ENCODE measurements around the gene ZNHIT1.
"Not testable (repeated sequence)": the region's sequence is repeated elsewhere in the genome, so short reads cannot be mapped to it uniquely, and the experiment has no call there.

The ZNHIT1 gene

DNA sequence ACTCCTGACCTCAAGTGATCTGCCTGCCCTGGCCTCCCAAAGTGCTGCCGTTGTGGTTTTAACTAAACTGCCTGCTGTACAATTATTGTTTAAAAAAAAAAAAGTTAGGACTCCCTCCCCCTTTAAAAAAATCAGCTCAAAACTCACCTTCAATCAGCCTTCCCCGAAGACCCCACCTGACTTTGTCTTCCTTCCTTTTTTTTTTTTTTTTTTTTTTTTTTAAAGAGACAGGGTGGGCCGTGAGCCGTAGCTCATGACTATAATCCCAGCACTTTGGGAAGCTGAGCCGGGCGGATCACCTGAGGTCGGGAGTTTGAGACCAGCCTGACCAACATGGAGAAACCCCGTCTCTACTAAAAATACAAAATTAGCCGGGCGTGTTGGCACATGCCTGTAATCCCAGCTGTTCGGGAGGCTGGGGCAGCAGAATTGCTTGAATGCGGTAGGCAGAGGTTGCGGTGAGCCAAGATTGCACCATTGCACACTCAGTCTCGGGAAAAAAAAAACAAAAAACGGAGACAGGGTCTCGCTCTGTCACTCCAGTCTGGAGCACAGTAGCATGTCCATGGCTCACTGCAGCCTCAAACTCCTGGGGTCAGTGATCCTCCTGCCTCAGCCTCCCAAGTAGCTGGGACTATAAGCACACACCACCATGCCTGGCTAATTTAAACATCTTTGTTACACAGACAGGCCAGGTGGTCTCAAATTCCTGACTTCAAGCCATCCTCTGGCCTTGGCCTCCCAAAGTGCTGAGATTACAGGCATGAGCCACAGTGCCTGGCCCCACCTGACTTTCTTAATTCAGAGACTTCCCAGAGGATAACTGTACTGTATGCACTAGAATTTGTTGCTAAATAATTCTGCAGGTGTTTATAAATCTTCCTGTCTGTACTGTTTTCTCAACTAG lies 23.7 kb downstream of the ZNHIT1 start:
- DNase-seq (ENCODE audit: low spot score), result no peak

DNA sequence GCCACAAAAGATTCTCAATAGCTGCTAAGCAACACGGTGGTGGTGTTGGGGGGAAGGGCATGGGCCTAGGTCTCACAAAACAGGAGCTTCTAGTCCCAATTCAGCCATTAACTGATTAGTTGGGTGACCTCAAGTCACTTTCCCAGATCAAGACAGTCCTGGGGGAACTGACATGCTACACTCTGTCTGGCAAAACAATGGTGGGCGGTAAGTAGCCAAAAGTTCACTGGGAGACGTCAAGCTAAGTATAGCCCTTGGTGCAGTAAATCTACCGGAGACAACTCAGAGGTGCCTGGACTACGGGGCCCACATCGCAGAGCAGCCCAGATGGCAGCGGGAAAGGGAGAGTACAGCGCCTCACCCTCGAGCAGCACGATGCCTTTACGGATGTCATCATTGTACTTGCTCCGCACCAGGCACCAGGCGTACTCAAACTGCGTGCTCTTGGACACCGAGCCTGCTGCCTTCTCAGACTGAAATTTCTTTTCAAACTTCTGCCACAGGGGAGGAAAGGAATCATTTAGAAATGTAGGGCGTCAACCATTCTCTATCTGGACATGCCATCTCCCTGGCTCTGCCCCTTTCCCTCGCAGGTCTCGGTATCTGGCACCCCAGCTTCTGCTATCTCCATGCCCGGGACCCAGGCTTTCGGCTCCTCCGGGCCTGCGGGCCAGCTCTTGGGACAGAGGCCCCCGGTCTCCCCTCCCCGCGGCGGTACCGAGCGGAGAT lies 25.8 kb downstream of the ZNHIT1 start:
- peak; percentile 36 for DNase-seq (ENCODE audit: low spot score)

DNA sequence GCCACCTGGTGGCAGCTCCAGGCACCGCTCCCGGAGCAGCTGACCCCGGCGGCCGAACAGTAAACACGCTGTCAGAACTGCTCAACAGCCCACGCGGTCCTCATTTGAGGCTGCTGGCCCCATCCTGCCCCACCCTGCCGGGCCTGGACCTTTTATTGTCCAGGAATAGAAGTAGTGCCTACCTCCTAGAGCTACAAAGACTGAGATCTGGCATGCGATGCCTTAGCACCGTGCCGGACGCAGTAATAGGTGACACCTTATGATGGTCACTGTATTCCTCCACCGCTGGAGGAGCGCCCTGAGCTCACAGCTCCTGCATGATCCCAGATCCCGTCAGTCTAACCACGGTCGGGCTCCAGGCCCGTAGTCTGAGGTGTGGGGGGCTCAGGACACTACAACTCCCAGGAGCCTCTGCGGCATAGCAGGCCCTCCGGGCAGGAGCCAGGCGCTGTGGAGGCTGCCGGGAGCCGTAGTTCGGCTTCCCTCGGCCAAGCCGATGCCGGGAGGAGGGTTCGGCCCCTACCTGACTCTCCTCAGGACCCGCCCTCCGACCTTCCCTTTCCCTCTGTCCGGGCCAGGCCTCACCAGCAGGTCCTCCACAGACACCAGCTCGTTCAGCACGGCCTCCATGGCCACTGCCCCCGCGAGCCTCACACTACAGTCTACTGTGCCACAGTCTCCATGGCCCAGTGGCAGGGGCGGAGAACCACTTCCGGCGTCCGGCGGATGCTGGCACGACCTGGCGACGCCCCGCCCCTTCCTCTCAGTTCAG lies 26.6 kb downstream of the ZNHIT1 start, which contains the start of gene FIS1:
Gene FIS1, minus strand, starts transcription at position 707 of the 772 bp plus-strand sequence. Its CDS starts 77 bp downstream, at position 630.
- DNase-seq (ENCODE audit: low spot score), result peak; percentile 89

DNA sequence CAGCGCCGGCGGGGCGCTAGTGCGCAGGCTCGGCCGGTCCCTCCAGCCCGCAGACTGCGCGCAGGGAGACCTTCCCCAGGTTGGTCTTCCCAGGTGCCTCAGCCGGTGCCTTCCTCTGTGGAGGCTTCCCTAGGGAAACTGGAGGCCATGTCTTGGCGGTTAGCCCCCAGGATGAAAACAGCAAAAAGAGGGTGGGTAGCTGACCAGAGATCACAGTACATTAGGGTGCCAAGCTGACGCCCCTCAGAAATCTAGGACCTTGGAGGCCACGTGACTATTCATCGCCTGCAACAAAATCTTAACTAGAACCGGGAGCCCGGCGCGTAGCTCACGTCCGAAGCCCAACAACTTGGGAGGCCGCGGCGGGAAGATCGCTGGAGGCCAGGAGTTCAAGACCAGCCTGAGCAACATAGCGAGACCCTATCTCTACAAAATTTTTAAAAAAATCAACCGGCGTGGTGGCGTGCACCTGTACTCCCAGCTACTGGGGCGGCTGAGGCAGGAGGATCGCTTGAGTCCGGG lies 27.2 kb downstream of the ZNHIT1 start:
- DNase-seq (ENCODE audit: low spot score), result peak; percentile 96

DNA sequence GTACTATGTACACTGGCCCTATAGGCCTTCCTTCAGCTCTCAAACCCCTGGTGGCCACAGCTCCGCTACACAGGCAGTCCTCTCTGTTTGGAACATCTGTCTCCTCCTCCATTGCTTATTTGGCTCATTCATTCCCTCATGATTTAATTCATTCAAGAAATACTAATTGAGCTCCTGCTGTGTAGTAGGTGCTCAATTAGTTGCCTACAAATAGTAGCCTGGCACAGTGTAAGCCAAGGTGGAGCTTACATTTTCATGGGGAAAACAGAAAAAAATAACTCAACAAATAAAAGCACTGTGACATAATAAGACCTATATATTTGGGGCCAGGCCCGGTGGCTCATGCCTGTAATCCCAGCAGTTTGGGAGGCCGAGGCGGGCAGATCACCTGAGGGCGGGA lies 30.3 kb downstream of the ZNHIT1 start:
- no peak for DNase-seq (ENCODE audit: low spot score)

DNA sequence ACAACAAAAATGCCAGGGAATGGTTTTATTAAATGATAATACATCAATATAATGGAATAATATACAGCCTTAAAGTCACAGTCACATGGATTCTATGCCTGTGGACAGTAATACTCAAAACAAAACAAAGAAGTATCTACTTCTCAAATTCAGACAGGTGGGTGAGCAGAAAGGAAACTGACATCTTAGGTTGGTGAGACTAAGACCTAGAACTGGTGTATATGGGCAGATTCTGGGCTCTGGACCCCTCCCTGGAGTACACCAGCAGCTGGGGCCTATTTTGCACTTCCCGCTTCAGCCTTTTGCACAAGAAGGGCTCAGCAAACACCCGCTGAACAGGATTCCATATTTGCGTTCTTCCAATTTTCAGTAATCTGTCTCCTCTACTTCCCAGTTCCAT lies 32.4 kb downstream of the ZNHIT1 start:
- no peak for DNase-seq (ENCODE audit: low spot score)

DNA sequence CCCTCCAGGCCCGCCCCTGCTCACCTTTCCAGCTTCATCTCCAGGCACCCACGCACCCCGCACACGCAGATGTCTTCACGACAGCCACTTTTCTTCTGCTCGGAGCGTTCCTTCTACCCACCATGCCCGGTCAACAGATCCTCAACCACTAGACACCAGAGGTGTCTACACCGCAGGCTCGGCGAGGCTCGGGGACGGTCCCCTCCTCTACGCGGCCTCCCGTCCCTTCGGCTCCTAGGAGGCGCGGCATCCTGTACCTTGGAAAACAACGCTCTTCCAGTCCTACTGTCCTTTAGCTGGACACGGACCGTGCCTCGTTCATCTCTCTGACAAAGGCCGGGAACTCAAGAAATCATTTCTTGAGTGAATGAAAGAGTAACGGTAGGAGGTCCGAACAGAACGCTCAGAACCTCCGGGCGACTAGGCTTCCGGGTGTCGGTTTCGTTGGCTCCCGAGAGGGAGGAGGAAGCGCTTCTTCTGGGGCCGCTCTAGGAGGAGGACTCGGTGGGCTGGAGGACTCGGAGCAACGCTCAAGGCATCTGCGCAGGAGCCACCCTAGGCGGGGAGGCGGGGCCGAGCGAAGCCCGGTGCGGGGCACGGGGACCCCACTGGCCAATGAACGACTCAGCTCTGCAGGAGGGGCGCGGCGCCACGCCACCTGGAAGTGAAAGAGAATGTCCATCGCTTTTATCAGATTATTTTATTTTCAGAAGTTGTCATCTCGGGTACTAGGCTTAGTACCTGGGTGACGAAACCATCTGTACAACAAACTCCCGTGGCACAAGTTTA lies 34.1 kb downstream of the ZNHIT1 start:
- peak; percentile 98 for DNase-seq (ENCODE audit: low spot score)

DNA sequence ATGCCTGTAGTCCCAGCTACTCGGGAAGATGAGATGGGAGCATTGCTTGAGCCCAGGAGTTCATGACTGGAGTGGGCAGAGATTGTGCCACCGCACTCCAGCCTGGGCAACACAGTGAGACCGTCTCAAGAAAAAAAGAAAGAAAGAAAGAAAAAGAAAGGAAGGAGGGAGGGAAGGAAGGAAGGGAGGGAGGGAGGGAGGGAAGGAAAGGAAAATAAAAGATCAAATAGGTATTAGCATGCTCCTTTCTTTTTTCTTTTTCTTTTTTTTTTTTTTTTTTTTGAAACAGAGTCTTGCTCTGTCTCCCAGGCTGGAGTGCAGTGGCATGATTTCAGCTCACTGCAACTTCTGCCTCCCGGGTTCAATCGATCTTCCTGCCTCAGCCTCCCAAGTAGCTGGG lies 35.2 kb downstream of the ZNHIT1 start:
- not testable (repeated sequence) for DNase-seq (ENCODE audit: low spot score)

DNA sequence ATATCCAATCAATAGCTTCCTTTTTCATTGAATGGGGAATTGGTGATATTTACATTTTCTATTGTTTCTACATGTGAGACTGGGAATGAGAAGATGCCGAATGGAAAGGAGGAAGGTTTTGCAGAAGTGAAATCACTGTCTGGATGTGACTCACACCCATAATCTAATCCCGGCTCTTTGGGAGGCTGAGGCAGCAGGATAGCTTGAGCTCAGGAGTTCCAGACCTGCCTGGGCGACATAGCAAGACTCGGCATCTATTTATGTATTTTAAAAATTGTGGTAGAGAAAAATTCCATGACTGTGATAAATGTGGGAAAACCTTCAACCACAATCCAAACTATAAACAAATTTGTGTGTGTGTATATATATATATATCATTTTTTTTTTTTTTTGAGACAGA lies 37.8 kb downstream of the ZNHIT1 start:
- no peak for DNase-seq (ENCODE audit: low spot score)

DNA sequence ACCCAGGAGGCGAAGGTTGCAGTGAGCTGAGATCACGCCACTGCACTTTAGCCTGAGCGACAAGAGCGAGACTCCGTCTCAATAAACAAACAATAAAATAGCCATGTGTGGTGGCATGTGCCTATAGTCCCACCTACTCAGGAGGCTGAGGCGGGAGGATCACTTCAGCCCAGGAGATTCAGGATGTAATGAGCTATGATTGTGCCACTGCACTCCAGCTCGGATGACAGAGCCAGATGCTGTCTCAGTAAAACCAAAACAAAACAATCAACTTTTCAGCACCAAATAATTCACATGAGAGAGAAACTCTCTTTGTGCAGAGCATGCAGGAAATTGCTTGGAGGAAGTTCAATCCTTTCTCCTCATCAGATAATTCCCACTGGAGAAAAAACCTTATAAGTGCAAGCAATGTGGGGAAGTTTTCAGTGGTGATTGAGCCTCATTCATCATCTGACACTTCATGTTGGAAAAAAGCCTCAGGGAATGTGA lies 40.3 kb downstream of the ZNHIT1 start:
- no peak for DNase-seq (ENCODE audit: low spot score)

DNA sequence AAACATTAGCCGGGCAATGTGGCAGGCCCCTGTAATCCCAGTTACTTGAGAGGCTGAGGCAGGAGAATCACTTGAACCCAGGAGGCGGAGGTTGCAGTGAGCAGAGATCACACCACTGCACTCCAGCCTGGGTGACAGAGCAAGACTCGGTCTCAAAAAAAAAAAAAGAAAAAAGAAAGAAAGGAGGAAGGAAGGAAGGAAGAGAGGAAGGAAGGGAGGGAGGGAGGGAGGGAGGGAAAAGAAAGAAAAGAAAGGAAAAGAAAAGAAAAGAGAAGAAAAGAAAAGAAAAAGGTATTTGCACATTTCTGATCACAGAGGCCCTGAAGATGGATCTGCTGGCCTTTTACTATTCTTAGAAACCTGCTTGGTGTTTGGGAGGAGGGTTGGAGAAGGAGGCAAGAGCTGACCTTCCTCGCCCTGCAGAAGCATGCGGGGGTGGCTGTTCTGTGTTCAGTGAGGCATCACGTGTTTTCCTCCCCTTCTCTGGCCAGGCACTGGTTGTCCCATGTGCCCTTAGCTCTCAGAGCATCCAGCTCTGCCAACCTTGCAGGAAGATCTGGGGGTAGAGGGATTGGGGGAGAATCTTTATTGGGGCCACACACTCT lies 46.2 kb downstream of the ZNHIT1 start:
- not testable (repeated sequence) for DNase-seq (ENCODE audit: low spot score)

DNA sequence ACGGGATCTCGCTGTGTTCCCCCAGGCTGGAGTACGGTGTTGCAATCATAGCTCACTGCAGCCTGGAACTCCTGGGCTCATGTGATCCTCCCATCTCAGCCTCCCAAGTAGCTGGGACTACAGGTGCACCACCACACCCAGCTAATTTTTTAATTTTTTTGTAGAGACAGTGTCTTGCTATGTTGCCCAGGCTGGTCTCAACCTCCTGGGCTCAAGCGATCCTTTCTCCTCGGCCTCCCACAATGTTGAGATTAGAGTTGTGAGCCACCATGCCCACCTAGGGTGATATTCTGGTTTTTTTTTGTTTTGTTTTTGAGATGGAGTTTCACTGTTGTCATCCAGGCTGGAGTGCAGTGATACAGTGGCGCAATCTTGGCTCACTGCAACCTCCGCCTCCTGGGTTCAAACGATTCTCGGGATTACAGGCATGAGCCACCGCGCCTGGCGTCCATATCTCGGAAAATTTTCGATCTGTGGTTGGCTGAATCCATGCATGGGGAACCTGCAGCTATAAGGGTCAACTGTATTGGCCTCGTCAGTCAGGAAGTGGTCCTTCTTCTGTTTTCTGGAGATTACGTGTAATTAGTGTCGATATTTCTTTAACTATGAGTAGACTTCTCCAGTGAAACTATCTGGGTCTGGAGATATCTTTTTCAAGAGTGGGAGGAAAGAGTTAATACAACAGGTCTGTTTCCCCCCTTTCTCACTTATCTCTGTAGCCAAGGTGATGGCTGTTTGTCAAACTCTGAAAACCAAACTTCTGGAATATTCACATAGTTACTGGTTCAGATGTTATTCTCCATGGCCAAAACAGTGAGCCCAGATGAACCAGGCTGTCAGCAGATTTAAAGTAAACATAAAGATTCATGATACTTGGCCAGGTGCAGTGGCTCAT lies 47.9 kb downstream of the ZNHIT1 start:
- no peak for DNase-seq (ENCODE audit: low spot score)

DNA sequence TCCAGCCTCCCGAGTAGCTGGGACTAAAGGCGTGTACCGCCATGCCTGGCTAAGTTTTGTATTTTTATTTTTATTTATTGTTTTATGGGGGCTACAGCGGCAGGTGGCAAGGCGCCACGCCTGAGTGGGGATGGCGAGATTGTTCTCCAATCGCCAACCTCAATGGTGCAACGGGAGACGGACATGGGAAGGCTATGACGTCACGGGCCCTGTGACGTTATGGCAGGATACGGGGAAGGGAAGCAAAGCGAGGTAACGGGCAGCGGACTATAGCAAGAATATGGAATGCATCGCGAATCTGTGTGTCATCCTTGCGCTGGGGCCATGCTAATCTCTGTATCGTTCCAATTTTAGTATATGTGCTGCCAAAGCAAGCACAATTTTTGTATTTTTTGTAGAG lies 51.7 kb downstream of the ZNHIT1 start:
- DNase-seq (ENCODE audit: low spot score), result no peak

DNA sequence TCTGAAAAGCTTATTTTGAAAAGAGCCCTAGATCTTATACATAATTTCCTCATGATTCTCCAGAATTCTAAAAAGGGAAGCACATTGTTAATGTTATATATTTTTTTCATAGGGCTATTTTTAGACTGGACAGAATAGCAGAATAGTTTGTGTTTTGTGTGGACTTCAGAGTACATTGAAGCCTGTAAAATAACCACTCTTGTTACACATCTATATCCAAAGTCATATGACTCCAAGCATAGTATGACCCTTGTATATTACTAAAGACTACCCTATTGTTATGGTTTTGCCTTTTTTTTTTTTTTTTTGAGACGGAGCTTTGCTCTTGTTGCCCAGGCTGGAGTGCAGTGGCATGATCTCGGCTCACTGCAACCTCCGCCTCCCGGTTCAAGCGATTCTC lies 53.1 kb downstream of the ZNHIT1 start:
- no peak for DNase-seq (ENCODE audit: low spot score)

DNA sequence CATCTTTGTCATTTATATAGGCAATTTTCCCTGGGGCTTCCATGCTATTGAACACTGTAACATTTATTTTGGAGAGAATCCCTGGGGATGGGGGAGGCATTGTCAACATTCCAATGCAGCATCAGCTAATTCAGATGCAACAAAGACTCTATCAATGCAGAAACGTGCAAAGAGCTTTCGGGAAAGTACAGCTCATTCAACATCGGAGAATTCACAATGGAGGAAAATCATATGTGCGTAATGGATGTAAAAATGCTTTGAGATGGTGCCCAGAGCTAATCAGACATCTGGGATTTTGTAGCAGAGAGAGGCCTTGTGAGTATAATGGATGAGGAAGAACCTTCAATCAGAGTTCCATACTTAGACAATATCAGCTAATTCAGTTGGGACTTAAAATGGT lies 55.2 kb downstream of the ZNHIT1 start:
- DNase-seq (ENCODE audit: low spot score), result no peak

Data from D341Med (cell line).